H1 (cell line): ENCODE results near the gene SMAD7. TPM values are rescaled to one million over a fixed set of nuclear protein-coding genes. Genes with fewer than 3 reads are reported as not detected.

Experiments
- BRCA1 ChIP-seq: IDR thresholded peaks from 2 replicates; pipeline ENCODE4 v1.6.1; 2012; ENCODE audit warnings: low read depth, low read length, improper control_type of control experiment
- CBX5 ChIP-seq: fragments of 300-800, 300-1000 bp; sonication (generic); IDR thresholded peaks from 2 replicates; pipeline ENCODE4 v1.7.1; 2016; ENCODE audit warnings: antibody characterized with exemption, low read length, low read depth
- CBX8 ChIP-seq: fragments of 300-800, 300-1000 bp; sonication (generic); IDR thresholded peaks from 2 replicates; pipeline ENCODE4 v1.7.1; 2016; ENCODE audit warnings: low read depth, low read length, borderline replicate concordance
- CHD7 ChIP-seq: fragments of 300-600 bp; sonication (generic); IDR thresholded peaks from 2 replicates; pipeline ENCODE4 v1.7.1; 2012; ENCODE audit warnings: low read length, moderate library complexity, mild to moderate bottlenecking, inconsistent platforms; ENCODE audit not compliant: insufficient replicate concordance
- E2F6 ChIP-seq: IDR thresholded peaks from 2 replicates; pipeline ENCODE4 v1.6.1; 2012; ENCODE audit warnings: inconsistent platforms
- EZH2 ChIP-seq: fragments of 200-600 bp; sonication (generic); IDR thresholded peaks from 2 replicates; pipeline ENCODE4 v1.7.1; 2012; ENCODE audit warnings: low read depth, mild to moderate bottlenecking, moderate library complexity, low read length, inconsistent platforms; ENCODE audit not compliant: severe bottlenecking
- HDAC2 ChIP-seq, 2 experiments: fragments of 300-600 bp in 1 of 2; sonication (generic) in 1 of 2; IDR thresholded peaks; 2 replicates each; pipeline ENCODE4 v1.6.1; 2011 to 2012; ENCODE audit warnings: low read depth in 2 of 2, low read length in 2 of 2, mild to moderate bottlenecking in 2 of 2, moderate library complexity in 2 of 2, borderline replicate concordance in 1 of 2, inconsistent platforms in 1 of 2
- MAFK ChIP-seq: IDR thresholded peaks from 2 replicates; pipeline ENCODE4 v1.6.1; 2012; ENCODE audit warnings: low read depth, mild to moderate bottlenecking, improper control_type of control experiment, low read length
- SRF ChIP-seq: IDR thresholded peaks from 2 replicates; pipeline ENCODE4 v1.6.1; 2011; ENCODE audit warnings: mild to moderate bottlenecking, low read depth, low read length, moderate library complexity
- polyA plus RNA-seq, 7 experiments: library from polyadenylated mRNA; depleted of rRNA in 3 of 7; stranded (reverse) in 5 of 7; unstranded in 2 of 7; fragments of >200 nt in 5 of 7; fragments of 200-250 nt in 2 of 7; gene quantifications; 1 replicate in 5 of 7; 2 replicates in 1 of 7; 4 replicates in 1 of 7; pipeline versions ENCODE4 v1.2.1 to v1.2.3, GENCODE V29; 2011 to 2013; ENCODE audit warnings: missing spikeins in 2 of 7, mixed read lengths in 2 of 7
- total RNA-seq: library from RNA; stranded (reverse); fragmentation: NEBNext Ultra II Directional; extraction: Animal tissue kit (Norgen Biotek cat#: 25700); gene quantifications from 2 replicates; pipeline ENCODE4 v1.2.1, GENCODE V29; 2021

The SMAD7 gene
- total and polyA plus RNA-seq, 2 of the 8 experiments (the other 6 are each of a cell fraction or from before 2014, with no cell fraction given): 6.5 to 15.5 TPM

- TF ChIP-seq EZH2: no peak
- TF ChIP-seq BRCA1: no peak
- TF ChIP-seq CBX8: no peak
- TF ChIP-seq HDAC2 (IDR thresholded peaks at IDR 0.05; ENCODE audit: borderline replicate concordance in 1 of 2, low read depth in 2 of 2, low read length in 2 of 2): no peak
- no peak for TF ChIP-seq SRF
- no peak for TF ChIP-seq MAFK
- no peak for TF ChIP-seq E2F6
- TF ChIP-seq CHD7: no peak
- TF ChIP-seq CBX5: no peak
These were observed 55.9 kb downstream of the SMAD7 start (continued) for GRCh38 chr18:48894799-48895346.
